Activated CD4-positive, CD25-positive, alpha-beta regulatory T cell treated with anti-CD3 and anti-CD28 coated beads, Interleukin-2, amount 50 U/mL, for 16 hours (primary cell): ENCODE results near the gene SMAD5.

Experiments
- DNase-seq: peaks from one replicate; pipeline ENCODE4 v3.0.0-alpha.2; 2020; ENCODE audit warnings: low read depth, low spot score

The SMAD5 gene

DNA sequence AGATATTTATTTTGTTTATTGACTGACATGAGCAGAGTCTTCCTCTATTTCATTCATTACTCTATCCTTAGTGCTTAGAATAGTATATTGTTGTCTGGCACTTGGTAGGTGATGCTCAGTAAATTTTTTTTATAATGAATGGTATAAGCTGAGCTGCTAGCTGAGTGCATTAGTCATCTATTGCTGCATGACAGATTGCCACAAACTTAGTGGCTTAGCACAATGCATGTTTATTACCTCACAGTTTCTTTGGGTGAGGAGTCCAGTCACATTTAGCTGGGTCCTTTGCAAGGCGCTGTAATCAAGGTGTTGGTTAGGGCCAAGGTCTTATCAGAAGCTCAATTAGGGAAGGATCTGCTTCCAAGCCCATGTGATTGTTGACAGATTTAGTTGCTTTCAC lies 23.1 kb downstream of the SMAD5 start:
- DNase-seq = no peak

DNA sequence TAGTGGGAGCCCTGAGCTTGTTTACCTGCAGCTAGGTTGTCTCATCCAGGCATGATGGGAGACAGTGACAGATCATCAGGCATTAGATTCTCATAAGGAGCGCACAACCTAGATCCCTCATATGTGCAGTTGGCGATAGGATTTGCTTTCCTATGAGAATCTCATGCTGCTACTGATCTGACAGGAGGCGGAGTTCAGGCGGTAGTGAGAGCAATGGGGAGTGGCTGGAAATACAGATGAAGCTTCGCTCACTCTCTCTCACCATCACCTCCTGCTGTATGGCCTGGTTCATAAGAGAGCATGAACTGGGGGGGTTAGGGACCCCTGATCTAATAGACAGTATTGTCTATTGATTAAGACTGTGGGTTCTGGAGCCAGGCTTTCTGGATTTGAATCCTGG lies 24.9 kb downstream of the SMAD5 start:
- no peak for DNase-seq

DNA sequence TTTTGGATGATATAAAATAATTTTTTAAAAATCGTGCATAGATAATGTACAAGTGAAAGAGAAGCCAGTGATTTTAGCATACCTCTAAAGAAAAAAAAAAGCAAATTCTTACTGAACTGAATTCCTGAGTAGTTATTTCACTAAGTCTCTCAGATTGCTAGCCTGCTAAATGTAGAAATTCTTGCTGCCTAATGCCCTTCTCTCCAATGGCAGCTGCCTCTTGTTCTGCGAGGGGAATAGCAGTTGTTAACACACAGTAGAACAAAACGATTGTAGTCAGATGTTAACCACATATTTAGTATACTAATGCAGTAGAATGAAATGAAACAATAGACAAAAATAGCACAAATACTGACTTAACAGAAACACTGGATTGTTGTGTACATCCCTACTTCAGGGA lies 26.8 kb downstream of the SMAD5 start:
- no peak for DNase-seq

DNA sequence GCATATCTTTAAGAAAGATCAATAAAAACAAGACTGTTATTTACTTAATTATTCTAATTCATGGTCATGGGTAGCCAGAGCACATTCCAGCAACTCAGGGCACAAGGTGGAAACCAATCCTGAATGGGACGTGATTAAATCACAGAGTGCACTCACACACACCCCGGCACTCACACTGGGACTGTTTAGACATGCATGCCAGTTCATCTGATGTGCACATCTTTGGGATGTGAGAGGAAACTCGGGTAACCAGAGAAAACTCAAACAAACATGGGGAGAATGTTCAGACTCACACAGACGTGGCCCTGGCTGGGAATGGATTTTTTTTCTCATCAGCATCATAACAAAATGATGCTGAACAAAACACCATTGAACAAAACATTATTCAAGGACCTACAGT lies 29.4 kb downstream of the SMAD5 start:
- DNase-seq = no peak

DNA sequence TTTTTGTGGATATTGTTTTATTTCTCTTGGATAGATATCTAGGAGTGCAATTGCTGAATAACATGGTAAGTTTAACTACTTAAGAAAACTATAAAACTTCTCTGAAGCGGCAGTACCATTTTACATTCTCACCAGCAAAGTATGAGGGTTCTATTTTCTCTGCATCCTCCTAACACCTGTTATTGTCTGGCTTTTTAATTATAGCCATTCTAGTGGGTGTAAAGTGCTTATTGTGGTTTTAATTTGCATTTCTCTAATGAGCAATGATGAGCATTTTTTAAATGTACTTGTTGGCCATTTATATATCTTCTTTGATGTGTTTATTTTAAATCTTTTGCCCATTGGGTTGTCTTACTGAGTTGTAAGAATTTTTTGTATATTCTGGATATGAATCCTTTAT lies 31.6 kb downstream of the SMAD5 start:
- no peak for DNase-seq

DNA sequence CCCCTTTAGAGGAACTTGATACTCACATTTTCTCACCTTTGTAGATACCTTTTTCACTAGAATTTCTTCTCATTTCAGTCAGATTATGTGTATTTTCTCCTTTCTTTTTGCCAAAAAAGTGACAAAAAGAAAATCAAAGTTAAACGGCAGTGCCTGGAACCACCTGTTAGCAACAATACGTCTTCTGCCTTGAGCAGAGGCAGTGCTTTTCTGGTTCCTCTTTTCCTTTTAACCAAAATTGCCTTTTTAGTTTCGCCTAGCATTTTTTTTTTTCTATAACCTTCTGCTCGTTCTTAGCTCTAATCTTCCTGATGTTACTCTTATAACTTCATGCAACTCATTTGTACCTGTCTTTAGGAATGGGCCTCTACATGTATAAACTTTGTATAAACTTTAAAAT lies 34.3 kb downstream of the SMAD5 start:
- DNase-seq = no peak

DNA sequence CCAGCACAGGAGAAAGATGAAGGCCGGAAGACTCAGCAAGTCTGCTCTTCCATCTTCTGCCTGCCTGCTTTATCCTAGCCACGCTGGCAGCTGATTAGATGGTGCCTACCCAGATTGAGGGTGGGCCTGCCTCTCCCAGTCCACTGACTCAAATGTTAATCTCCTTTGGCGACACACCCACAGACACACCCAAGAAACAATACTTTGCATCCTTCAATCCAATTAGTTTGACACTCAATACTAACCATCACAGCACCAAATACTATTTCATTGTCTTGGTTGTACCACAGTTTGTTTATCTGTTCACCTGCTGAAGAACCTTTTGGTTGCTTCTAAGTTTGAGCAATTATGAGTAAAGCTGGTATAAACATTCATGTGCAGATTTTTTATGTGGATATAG lies 36.6 kb downstream of the SMAD5 start:
- DNase-seq = no peak

DNA sequence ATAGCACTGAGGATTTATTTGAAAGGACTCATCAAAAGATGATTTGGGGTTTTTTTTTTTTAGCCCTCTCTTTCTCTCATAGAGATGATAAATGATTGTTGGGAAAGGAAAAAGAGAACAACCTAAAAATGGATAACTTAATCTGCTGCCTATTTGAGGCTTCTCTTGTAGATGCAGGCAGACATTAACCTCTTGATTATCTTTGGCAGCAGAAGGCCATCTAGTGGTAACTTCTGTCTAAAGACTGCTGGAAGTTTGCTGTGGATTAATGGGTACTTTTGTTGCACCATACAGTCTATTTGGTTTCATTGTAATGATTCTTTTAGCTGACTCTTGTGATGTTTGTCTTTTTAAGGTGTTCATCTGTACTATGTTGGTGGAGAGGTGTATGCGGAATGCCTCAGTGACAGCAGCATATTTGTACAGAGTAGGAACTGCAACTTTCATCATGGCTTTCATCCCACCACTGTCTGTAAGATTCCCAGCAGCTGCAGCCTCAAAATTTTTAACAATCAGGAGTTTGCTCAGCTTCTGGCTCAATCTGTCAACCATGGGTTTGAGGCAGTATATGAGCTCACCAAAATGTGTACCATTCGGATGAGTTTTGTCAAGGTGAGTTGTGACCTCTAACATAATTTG lies 41.5 kb downstream of the SMAD5 start:
- no peak for DNase-seq

DNA sequence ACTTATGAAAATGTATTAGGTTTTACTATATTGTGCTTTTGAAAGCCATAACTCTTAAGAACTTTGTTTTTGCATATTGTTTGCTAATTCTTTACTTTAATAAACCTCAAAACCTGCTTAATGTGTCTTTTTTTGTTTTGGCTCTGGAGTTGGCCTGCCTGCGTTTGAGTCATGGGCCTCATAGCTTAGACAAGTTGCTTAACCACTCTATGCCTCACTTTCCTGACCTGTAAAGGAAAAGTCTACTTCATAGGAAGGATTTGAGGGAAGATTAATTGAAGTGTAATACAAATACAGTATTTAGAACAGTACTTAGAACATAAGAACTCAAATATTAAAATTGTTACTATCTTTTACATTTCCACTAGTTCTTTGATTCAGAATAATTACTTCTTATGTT lies 50.0 kb downstream of the SMAD5 start:
- no peak for DNase-seq

DNA sequence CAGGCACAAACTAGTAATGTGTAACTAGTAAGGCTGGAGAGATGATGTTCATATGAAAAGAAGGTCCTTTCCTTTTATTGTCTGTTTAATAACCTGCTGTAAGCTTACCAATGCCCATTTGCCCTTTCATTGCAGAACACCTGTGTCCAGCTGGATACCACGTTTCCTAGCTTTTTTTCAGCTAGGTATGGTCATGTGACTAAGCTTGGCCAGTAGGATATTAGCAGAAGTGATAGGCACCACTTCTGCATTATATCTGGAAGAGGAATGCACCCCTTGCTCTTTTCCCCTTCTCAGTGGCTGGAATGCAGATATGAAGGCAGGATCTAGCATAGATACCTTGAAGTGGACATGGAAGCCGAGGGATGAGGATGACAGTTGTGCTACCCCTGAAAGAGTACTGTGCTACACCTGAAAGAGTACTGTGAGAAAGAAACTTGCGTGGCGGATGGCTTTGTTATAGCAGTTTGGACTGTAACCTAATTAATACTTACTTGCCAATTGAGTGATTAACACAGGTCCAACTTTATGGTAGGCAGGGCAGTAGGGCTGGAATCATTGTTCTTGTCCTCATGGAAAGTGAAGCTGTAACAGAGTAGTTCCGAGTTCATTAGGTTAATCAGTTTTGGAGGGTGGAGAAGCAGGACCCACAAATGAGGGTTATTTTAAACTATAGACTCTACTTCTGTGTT lies 53.5 kb downstream of the SMAD5 start:
- no peak for DNase-seq

DNA sequence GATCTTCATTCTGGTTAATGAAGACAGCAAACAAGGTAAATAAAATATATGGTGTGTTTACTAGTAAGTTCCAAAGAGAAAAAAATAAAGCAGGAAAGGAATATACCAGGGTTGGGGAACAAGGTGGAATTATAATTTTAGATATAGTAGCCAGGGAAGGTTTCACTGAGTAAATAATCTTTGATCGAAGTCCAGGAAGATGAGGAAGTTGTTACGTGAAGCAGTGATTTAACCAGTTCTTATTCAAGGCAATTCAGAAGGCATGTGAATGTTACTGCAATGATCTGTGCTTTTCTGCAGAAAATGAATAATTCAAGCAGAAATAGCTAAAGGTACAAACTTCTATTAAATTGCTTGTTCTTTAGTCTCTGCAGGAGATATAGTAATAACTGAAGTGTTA lies 54.2 kb downstream of the SMAD5 start:
- no peak for DNase-seq

DNA sequence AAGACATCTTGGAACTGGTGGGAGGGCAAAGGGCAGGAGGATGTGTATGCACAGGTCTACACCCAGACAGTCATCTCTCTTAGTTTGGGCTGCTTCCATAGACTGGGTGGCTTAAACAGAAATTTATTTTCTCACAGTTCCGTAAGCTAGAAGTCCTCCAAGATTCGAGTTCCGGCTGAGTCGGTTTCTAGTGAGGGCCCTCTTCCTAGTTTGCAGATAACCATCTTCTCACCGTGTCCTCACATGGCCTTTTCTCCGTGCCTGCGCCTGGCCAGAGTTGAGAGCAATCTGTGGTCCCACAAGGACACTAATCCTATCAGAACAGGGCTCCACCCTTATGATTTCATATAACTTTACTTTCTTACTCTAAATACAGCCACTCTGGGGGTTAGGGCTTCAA lies 56.2 kb downstream of the SMAD5 start:
- DNase-seq = no peak

DNA sequence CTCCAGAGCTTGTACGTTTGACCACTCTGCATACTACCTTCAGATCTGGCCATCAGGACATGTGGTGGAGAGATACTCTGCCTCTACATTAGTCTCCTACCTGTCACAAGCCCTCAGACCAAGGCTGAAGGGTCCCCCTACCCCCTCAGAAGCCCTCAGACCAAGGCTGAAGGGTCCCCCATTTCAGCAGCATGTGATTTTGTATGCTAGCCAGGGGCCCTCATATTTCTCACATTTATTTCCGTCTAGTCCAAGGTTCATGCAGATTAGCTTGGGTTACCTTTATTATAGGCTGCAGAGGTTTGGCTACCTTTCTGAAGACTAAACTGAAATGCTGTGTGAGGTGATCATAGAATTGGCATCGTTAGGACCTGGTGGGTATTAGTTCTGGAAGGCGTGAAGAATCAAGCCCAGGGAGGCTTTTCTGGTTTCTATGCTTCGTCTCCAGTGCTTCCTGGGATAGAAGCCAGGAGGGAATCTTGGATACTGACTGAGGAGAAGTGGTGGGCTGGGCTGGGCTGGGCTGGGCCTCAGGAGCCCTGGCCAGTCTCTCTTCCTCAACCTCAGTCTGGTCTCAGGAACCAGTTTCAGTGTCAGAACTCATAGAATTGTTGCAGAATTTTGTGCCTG lies 57.6 kb downstream of the SMAD5 start:
- no peak for DNase-seq

DNA sequence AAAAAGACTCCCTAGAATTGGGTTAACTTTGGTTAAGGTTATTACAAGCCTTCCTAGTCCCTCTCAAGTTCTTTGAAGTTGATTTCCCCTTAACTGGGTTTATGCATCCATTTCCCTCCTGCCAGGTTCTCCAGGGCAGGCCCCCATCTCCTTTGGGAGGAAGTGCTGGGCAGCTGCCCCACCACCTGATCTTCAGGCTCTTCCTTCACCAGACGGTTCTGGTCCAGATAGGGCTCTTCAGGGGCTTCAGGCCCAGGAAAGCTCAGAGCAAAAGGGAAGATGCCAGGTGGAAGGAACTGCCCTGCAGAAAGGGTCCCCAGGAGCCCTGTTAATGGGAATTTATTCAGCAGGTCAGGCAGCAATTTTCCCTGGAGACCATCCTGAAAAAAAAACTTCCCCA lies 58.3 kb downstream of the SMAD5 start:
- DNase-seq = no peak

DNA sequence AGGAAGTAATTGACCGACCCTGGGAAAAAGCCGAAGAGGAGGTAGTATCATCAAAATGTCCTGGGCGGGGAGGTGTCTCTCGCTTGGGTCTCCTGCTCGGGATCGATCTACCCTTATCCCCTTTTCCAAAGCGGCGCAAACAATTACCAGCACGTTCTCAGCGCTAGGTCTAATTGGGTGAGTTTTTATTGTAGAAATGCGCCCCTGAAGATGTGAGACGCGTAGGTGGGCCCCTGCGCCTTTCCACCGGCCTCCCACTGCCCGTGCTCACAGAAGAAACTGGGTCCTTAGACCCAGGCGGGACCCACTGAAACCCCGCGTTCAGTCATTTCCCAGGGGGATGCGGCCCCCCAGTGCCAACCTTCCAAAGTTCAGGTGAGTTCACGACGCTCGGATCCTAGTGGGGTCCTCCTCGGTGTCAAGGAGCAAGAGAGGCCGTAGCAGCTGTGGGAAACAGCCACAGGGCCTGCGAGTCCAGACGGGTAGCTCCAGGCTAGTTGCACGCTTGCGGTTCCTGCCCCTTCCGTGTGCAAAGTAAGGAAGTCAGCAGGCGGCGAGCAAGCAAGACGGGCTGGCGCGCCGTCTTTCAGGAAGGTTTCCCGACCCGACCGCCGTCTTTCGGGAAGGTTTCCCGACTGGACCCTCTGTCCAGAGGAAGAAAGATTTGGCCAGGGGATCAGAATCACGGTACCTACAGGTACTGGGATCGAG lies 58.8 kb downstream of the SMAD5 start:
- no peak for DNase-seq

DNA sequence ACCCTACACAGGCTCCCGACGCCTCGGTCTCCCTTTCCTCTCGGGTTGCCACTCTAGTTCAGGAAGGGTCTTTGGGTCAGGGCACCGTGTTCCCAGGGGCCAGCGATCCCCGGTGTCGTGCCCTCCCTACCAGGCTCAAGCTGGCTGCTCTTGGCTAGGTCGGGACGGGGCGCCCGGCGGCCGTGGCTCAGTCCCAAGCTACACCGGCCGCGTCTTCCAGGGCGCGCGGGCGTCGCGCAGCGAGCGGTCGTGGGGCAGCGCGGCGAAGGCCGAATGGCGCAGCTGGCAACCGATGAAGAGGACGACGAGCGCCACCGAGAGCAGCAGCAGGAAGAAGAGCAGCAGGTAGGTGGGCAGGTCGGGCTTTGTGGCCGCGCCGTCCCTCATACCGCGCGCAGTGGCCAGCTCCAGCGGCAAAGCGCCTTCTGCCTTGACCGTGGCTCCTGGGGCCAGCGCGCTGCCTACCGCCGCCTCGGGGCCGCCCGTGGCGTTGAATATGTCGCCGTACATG lies 59.4 kb downstream of the SMAD5 start:
- DNase-seq = no peak

DNA sequence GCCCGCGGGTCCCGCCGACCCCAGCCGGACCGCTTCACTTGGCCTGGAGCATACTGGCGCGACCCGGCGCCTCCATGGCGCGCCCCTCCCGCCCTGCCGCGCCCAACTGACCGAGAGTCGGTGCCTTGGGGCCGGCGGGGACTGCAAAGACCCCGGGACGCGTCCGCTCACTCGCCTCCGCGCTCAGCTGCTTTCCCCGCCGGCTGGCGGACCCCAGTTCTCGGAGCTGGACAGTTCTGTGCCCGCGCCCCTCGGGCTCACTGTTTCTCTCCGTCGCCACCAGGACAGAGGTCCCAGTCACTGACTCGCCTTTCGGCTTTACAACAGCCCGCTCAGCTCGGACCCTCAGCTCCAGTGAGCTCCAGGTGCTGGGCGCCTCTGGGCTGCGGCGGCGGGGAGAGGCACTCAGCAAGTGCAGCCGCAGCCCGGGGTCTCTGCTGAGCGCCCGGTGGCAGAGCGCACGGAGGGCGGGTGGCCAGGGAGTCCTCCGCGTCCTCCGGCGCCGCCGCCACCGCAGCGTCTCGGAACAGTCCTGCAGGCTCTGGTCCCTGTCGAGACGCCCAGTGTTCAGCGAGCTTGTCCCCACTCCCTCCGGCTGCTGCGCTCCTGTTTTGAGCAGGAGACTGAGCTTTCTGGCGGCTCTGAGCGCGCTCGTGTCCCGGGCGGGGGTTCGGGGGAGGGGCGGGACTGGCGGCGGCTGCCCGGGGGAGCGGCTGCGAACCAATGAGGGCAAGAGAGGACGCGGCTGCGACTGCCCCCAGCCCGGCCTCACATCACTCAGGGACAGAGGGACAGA lies 60.1 kb downstream of the SMAD5 start, which contains the start of gene SMIM32:
Gene SMIM32, minus strand, starts transcription at position 637 of the 796 bp plus-strand sequence. CDS start 638 bp downstream, outside the sequence.
- DNase-seq = no peak

DNA sequence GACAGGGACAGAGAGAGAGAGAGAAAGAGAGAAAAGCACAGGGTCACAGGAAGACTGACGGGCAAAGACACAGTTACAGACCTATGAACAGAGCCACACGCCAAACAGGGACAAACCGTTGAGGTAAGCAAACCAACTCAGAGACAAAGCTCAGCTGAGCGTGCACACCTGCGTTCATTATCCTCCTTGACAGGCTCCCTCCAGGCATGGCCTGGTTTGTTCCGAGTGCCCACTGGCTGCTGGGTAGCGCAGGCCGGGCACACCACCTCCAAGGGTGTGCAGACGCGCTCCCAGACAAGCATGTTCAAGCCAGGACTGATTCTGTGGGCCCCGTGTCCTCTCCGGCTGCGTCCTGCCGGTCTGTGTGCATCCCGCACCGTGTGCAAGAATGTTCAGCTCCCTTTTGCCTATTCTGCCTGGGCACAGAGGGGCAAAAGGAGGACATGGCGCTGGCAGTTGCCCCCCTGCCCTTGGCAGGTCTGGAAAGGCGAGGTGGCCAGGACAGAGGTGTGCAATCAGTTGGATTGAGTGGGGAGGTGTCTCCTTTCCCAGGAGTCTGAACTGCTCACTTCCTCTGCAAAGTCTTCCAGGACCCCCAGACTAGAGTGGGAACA lies 60.8 kb downstream of the SMAD5 start:
- no peak for DNase-seq

DNA sequence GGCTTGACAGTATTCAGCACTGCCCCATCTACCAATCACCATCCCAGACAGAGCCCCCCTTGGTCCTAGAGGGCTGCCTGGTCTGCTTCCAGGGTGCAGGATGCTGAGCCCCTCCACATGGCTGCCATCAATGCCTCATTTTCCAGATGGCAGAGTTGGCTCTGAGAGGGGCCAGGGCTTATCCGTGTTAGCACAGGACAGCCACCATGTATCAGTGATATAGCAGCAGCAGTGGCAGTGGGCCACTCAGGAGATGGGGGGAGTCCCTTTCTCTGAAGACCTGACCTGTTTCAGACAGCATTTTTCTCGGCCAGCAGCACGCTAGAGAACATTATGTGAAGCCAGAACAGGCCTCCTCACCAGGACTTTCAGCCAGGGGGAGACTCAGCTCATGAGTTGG lies 61.9 kb downstream of the SMAD5 start:
- DNase-seq = no peak

DNA sequence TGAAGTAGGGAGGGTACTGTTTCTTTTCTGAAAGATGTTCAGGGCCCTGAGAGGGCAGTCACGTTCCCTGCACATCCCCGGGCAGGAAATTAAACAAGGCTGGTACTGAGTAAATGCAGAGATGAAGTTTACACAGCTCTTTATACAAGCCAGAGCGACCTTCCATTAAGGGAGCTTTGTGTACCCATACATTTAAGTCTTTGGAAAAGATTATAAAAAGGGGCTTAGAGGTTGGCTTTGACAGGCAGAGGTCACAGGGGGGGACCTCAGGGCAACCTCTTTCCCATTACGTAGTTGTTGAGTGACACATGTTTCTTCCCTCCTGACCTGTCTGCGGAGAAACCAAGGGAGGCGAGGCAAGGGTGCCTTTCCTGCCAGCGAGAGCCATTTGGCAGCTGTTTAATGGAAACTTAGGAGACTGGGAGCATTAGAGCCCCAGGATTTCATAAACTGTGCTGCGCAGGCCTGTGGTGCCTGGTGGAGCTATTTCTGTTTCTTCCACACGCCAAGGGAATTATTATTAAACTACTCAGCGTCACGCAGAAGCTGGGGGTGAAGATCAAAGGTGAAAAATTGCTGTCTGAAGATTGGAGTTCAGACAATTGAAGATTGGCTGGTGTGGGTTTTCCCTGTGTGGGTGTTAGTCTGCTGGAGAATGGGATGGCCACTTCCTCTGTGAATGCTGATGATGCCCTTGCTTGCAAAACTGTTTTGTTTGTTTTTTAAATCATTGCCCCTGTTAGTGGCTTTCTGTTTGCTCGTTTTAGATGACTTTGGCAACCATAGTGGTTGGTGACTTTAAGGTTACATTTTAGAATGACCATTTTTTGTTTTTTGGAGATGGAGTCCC lies 63.6 kb downstream of the SMAD5 start:
- DNase-seq = no peak
